Panc1 (cell line): ENCODE data around the gene CCDC78.

ENCODE experiments used
- CTCF ChIP-seq: fragments of 450-650 bp; IDR thresholded peaks from 2 replicates; pipeline ENCODE4 v1.5.1; 2017; ENCODE audit warnings: mild to moderate bottlenecking
- POLR2AphosphoS5 ChIP-seq: IDR thresholded peaks from 2 replicates; pipeline ENCODE4 v1.6.1; 2012; ENCODE audit warnings: mild to moderate bottlenecking, low read depth, low read length, moderate library complexity
- REST ChIP-seq, 2 experiments: IDR thresholded peaks; 2 replicates each; pipeline ENCODE4 v1.6.1; 2011 to 2012; ENCODE audit warnings: low read depth in 2 of 2, control low read depth in 1 of 2, low read length in 1 of 2, mild to moderate bottlenecking in 1 of 2, moderate library complexity in 1 of 2; ENCODE audit not compliant: insufficient read depth in 1 of 2
- SIN3A ChIP-seq: IDR thresholded peaks from 2 replicates; pipeline ENCODE4 v1.6.1; 2012; ENCODE audit warnings: low read depth, mild to moderate bottlenecking, low read length, moderate library complexity, borderline replicate concordance; ENCODE audit not compliant: insufficient read depth

GRCh38 chr16:680625-680945 lies 45.7 kb downstream of the CCDC78 start:
- TF ChIP-seq CTCF, result no peak
- TF ChIP-seq SIN3A, result peak; percentile 31; the same call in 1 of the 2 replicates
- TF ChIP-seq POLR2AphosphoS5, result no peak
- TF ChIP-seq REST (IDR thresholded peaks at IDR 0.05; ENCODE audit: insufficient read depth in 1 of 2, low read depth in 2 of 2, low read length in 1 of 2), result no peak
